SU-DHL-6 (cell line): Measurements from ENCODE around the gene CCSER2.

Experiments used
- CTCF ChIP-seq: fragments of 200-600 bp; sonication (generic); IDR thresholded peaks from one replicate; pipeline ENCODE4 v1.5.1; 2017; ENCODE audit warnings: antibody characterized with exemption, mild to moderate bottlenecking, low read length, moderate library complexity; ENCODE audit not compliant: insufficient read depth, poor library complexity, severe bottlenecking
- EZH2phosphoT487 ChIP-seq: fragments of 200-600 bp; sonication (generic), shearing (Covaris generic); conservative IDR thresholded peaks from 2 replicates; pipeline ENCODE4 v1.6.1; 2018; ENCODE audit warnings: mild to moderate bottlenecking, antibody characterized with exemption, low read length, moderate library complexity, mixed read lengths

- TF ChIP-seq EZH2phosphoT487 (no peak), CTCF (no peak)
Measured at GRCh38 chr10:84334811-84335210, 6.4 kb downstream of the CCSER2 start.
